ENCODE data around the gene PEX6. TPM values are rescaled to one million over a fixed set of nuclear protein-coding genes. Genes with fewer than 3 reads are reported as not detected.

Gene PEX6
- total and polyA plus RNA-seq, 2 donors (not counting 3 experiments of a cell fraction or from before 2014, with no cell fraction given) = 9.9 to 11.2 TPM

DNA sequence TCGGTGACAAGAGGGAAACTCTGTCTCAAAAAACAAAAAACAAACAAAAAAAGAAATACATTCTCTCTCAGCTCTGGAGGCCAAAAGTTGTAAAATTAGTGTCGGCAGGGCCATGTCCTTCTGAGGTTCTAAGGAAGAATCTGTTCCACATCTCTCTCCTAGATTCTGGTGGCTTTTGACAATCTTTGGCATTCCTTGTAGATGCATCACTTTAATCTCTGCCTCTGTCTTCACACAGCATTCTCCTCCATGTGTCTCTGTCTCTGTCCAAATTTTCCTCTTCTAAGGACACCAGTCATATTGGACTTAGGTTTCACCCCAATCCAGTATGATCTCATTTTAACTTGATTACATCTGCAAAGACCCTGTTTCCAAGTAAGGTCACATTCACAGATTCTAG lies 14.5 kb upstream of the PEX6 start:
- H3K4me3 ChIP-seq (replicated peaks in 1 of 3; ENCODE audit: insufficient read depth in 1 of 3, low read depth in 1 of 3, low read length in 3 of 3) = no peak overlapping the region
- dilution Hi-C loops (cut with MboI; ENCODE audit: extremely low pct_ligation_motif_present, low sequenced_read_pairs) = no loop called here
- H3K36me3 ChIP-seq (ENCODE audit: control insufficient read depth in 2 of 2, extremely low read depth in 1 of 2, insufficient read depth in 2 of 2, low read length in 2 of 2) = peaks cover 0 to 10% of the 10 kb centered on the region in 2 experiments
- ChIA-PET CTCF (no interaction called here), POLR2A (interaction anchor here (0.6 kb wide), 1 partner anchor 225 kb away, joined by 3 read pairs; no protein-coding TSS in a partner anchor)
- no peak for TF ChIP-seq JUN (IDR thresholded peaks at IDR 0.05; ENCODE audit: borderline replicate concordance, insufficient read depth, insufficient read length, low read depth)
- TF ChIP-seq, protein P1, sequence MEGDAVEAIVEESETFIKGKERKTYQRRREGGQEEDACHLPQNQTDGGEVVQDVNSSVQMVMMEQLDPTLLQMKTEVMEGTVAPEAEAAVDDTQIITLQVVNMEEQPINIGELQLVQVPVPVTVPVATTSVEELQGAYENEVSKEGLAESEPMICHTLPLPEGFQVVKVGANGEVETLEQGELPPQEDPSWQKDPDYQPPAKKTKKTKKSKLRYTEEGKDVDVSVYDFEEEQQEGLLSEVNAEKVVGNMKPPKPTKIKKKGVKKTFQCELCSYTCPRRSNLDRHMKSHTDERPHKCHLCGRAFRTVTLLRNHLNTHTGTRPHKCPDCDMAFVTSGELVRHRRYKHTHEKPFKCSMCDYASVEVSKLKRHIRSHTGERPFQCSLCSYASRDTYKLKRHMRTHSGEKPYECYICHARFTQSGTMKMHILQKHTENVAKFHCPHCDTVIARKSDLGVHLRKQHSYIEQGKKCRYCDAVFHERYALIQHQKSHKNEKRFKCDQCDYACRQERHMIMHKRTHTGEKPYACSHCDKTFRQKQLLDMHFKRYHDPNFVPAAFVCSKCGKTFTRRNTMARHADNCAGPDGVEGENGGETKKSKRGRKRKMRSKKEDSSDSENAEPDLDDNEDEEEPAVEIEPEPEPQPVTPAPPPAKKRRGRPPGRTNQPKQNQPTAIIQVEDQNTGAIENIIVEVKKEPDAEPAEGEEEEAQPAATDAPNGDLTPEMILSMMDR (IDR thresholded peaks at IDR 0.05; ENCODE audit: extremely low read depth in 1 of 2, insufficient read depth in 1 of 2, low read depth in 1 of 2, low read length in 2 of 2) = no peak
- no peaks in the 10 kb centered on the region for H3K9me1 ChIP-seq (replicated peaks; ENCODE audit: control insufficient read depth, extremely low read depth, insufficient read depth, low read length)
- no peak overlapping the region for H3K4me2 ChIP-seq (ENCODE audit: insufficient read depth, low read length)
- H4K20me1 ChIP-seq (replicated peaks; ENCODE audit: control insufficient read depth, extremely low read depth, insufficient read depth, low read length) = no peaks in the 10 kb centered on the region
- no TSS peak for BruUV-seq (replicated peaks)
- no peak overlapping the region for H3K9ac ChIP-seq (replicated peaks; ENCODE audit: extremely low read depth, insufficient read depth, low read length)
- H3K27me3 ChIP-seq (ENCODE audit: control insufficient read depth in 2 of 2, insufficient read depth in 2 of 2, low read length in 2 of 2) = no peaks in the 10 kb centered on the region
- no peaks in the 10 kb centered on the region for H3K9me3 ChIP-seq (replicated peaks; ENCODE audit: control insufficient read depth, insufficient read depth, low read length)
- no peak overlapping the region for H2AFZ ChIP-seq (ENCODE audit: low read depth, low read length)
- intact Hi-C loops (cut with micrococcal nuclease) = no loop called here
- H3K4me1 ChIP-seq (ENCODE audit: control insufficient read depth, extremely low read depth, insufficient read depth, low read length) = peaks cover 5% of the 10 kb centered on the region
- no peaks in the 10 kb centered on the region for H3K79me2 ChIP-seq (ENCODE audit: control insufficient read depth, insufficient read depth, low read length)
- no peak for DNase-seq (ENCODE audit: low read depth, low spot score)
- no peak for FAIRE-seq
- no peak overlapping the region for H3K27ac ChIP-seq (ENCODE audit: insufficient read depth, low read depth, low read length)

DNA sequence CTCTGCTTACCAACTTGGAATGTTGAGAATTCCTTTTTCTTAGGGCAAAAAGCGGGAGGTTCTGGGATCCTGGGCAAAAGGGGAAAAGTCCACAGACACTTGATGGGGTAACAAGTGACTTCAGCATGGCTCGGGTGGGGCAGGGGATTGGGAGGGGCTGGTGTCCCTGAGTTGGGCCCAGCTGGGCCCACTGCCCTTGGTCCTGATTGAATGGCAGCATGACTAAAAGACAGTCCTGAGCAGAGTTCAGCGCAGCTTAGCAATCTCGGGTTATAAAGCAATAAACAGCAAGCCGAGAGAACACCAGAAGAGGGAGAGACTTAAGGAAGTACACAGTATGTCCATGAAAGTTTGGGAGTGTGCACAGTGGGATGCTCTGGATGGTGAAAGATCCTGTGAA lies 10.9 kb upstream of the PEX6 start:
- dilution Hi-C loops (cut with MboI; ENCODE audit: extremely low pct_ligation_motif_present, low sequenced_read_pairs) = no loop called here

More for the DNA sequence above, 10.9 kb upstream of the PEX6 start:
- Histone ChIP-seq H3K79me2 (ENCODE audit: control insufficient read depth, insufficient read depth, low read length) (peaks cover 15% of the 10 kb centered on the region), H4K20me1 (replicated peaks; ENCODE audit: control insufficient read depth, extremely low read depth, insufficient read depth, low read length) (peaks cover 3% of the 10 kb centered on the region), H3K9me1 (replicated peaks; ENCODE audit: control insufficient read depth, extremely low read depth, insufficient read depth, low read length) (no peaks in the 10 kb centered on the region), H3K4me1 (ENCODE audit: control insufficient read depth, extremely low read depth, insufficient read depth, low read length) (peaks cover 15% of the 10 kb centered on the region), H2AFZ (ENCODE audit: low read depth, low read length) (no peak overlapping the region), H3K4me3 (replicated peaks in 1 of 3; ENCODE audit: insufficient read depth in 1 of 3, low read depth in 1 of 3, low read length in 3 of 3) (no peak overlapping the region), H3K36me3 (ENCODE audit: control insufficient read depth in 2 of 2, extremely low read depth in 1 of 2, insufficient read depth in 2 of 2, low read length in 2 of 2) (peaks cover 0 to 10% of the 10 kb centered on the region in 2 experiments), H3K27ac (ENCODE audit: insufficient read depth, low read depth, low read length) (no peak overlapping the region), H3K9me3 (replicated peaks; ENCODE audit: control insufficient read depth, insufficient read depth, low read length) (no peaks in the 10 kb centered on the region), H3K4me2 (ENCODE audit: insufficient read depth, low read length) (no peak overlapping the region), H3K9ac (replicated peaks; ENCODE audit: extremely low read depth, insufficient read depth, low read length) (no peak overlapping the region), H3K27me3 (ENCODE audit: control insufficient read depth in 2 of 2, insufficient read depth in 2 of 2, low read length in 2 of 2) (no peaks in the 10 kb centered on the region)
- no peak for TF ChIP-seq JUN (IDR thresholded peaks at IDR 0.05; ENCODE audit: borderline replicate concordance, insufficient read depth, insufficient read length, low read depth)
- TF ChIP-seq POLR2A (IDR thresholded peaks at IDR 0.05; ENCODE audit: low read depth, low read length) = no peak
- no peak for TF ChIP-seq FOS (IDR thresholded peaks at IDR 0.05; ENCODE audit: borderline replicate concordance, insufficient read depth, low read length)
- no peak for TF ChIP-seq MYC (IDR thresholded peaks at IDR 0.05; ENCODE audit: low read depth, low read length)
- no peak for TF ChIP-seq GATA2 (IDR thresholded peaks at IDR 0.05; ENCODE audit: insufficient read depth, insufficient read length, low read depth, low read length)
- TF ChIP-seq, protein P2, sequence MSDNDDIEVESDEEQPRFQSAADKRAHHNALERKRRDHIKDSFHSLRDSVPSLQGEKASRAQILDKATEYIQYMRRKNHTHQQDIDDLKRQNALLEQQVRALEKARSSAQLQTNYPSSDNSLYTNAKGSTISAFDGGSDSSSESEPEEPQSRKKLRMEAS (IDR thresholded peaks at IDR 0.05; ENCODE audit: insufficient read depth, insufficient read length) = no peak
- TF ChIP-seq, protein P1 (IDR thresholded peaks at IDR 0.05; ENCODE audit: extremely low read depth in 1 of 2, insufficient read depth in 1 of 2, low read depth in 1 of 2, low read length in 2 of 2) = no peak
- no peak for TF ChIP-seq POLR2AphosphoS5 (IDR thresholded peaks at IDR 0.05; ENCODE audit: insufficient read depth, low read depth, low read length)
- no peak for TF ChIP-seq EZH2 (IDR thresholded peaks at IDR 0.05; ENCODE audit: borderline replicate concordance, low read depth, low read length, severe bottlenecking)
- intact Hi-C loops (cut with micrococcal nuclease) = no loop called here
- CTCF ChIA-PET = no interaction called here
- POLR2A ChIA-PET = no interaction called here
- BruUV-seq (replicated peaks) = no TSS peak
- no peak for FAIRE-seq
- no peak for DNase-seq (ENCODE audit: low read depth, low spot score)

All from endothelial cell of umbilical vein (primary cell).